GM18907 (cell line): ENCODE data around the gene TSACC.

Experiments used
- ATAC-seq: cut with Tn5 transposase; IDR thresholded peaks from one replicate; pipeline ENCODE4 v1.9.1; 2021; ENCODE audit warnings: mild to moderate bottlenecking, moderate library complexity; ENCODE audit not compliant: unreplicated experiment

The TSACC gene

DNA sequence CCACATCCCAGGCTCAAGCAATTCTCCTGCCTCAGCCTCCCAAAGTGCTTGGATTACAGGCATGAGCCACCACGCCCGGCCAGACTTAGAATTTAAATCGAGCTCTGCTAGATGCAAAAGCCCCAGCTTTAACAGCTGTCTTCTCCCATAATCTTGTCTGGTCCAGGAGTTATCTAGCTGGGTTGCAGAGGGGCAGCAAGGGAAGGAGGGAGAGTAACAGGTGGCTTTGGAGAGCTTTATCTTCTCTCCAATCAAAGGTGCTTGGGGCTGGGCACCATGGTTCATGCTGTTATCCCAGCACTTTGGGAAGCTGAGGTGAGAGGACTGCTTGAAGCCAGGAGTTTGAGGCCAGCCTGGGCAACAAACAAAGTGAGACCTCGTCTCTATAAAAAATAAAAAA is 34.5 kb downstream of the TSACC start:
- no peak for ATAC-seq

GRCh38 chr1:156373546-156373945 is 35.2 kb downstream of the TSACC start:
- ATAC-seq, result no peak

DNA sequence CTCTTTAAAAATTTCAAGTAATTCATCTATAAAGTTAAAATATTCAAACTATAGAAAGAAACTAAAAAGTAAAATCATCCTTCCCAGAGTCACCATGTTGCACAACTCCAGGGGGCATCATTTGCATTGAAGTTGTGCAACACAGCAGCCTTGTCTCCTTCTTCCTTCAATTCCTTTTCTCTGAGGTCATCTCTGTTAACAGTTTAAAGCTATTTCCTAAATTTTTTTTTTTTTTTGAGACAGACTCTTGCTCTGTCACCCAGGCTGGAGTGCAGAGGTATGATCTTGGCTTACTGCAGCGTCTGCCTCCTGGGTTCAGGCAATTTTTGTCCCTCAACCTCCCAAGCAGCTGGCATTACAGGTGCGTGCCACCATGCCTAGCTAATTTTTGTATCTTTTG is 37.8 kb downstream of the TSACC start:
- ATAC-seq, result no peak

GRCh38 chr1:156376958-156377919 is 38.9 kb downstream of the TSACC start:
- no peak for ATAC-seq

DNA sequence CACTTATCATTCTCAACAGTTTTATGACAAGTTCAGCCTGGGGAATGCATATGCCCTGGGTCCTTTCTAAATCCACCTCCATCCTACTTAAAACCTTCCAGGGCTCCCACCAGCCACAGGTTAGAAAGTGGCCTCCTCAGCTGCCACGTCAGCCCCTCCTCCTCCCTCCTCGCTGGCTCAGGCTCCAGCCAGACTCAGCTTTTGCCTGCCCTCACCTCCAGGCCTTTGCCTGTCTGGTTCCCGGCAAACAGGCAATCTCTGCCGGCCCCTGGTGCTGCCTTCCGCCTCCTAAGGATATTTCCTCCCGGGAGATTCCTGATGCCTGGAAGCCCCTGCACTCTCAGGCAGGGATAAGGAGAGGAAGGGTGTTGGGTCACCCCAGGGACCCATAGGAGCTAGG is 40.2 kb downstream of the TSACC start:
- no peak for ATAC-seq

DNA sequence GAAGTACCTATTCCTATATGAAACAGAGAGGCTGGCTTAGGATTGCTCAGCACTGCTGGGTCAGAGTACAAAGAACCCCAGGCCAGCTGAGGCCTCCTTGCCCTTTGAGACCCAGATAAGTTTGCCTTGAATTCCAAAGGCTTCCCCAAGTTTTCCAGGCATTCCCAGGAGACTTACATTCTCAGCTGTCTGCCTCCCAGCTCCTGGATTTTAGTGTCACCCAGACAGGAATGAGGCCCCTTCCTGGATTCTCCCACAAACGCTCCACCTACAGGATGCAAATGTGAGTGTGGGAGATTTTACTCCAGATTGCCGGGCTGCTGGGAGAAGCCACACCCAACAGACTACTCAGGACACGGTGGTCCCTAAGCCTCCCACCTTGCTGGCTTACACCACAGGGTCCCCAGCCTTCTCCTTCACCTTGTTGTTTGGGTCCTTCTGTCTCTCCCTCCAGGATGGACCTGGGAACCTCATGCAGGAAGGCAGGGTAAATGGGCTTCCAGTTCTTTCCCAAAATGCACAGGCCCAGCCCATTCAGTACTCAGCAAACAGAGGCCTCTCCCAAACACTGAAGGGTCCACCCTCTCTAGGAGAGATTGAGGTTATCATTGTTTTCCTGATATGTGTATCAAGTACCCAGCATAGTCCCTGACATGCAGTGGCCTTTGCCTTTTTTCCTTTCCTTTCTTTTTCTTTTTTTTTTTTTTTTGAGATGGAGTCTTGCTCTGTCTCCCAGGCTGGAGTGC is 41.3 kb downstream of the TSACC start:
- ATAC-seq, result no peak

DNA sequence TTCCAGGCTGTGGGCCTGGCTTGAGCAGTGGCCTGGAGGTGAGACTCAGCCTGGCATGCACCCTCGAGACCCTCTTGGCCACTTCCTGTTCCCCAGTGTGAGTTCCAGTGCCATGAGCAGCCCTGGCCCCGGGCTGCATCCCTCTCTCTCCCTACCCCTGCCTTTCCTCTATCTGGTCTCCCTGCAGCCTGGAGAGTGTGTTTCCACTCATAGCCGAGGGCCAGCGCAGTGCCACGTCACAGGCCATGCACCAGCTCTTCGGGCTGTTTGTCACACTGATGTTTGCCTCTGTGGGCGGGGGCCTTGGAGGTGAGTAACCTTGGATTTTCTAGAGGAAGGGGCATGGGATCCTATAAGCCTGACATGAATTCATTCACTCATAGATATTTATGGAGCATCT is 44.2 kb downstream of the TSACC start:
- ATAC-seq, result no peak

- no peak for ATAC-seq
Measured at GRCh38 chr1:156383023-156383422, 44.7 kb downstream of the TSACC start.

- no peak for ATAC-seq
Measured at GRCh38 chr1:156384007-156384406, 45.7 kb downstream of the TSACC start.

- ATAC-seq, result no peak
Measured at GRCh38 chr1:156384658-156385057, 46.3 kb downstream of the TSACC start.

GRCh38 chr1:156385534-156386031 is 47.3 kb downstream of the TSACC start:
- ATAC-seq, result no peak

DNA sequence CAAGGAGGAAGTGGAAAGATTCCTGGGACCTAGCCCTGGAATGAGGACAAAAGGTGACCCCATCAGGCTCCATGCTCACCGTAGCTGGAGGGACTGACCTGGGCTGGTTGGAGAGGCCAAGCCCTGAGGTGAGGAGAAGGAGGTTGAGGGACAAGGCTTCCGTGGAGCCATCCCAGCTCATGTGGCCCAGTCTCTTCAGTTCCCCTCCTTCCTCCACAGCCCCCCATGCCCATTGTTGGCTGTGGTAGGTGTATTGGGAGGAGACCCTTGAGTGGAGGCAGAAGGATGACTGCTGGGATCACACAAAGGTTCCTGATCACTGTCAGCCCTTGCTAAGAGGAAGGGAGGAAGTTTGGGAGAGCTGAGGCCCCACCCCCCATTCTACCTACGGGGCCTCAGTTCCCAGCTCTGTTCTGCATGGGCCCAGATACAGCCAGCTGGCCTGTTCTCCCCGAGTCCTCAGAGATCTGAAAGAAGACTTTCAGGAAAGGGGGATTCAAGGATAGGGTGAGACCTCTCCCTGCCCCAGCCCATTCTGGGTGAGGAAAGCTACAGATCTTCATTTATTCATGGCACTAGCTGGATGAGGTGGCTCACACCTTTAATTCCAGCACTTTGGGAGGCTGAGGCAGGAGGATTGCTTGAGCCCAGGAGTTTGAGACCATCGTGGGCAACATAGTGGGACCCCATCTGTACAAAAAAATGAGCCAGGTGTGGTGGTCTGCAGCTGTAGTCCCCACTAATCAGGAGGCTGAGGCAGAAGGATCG is 48.0 kb downstream of the TSACC start:
- ATAC-seq, result no peak

DNA sequence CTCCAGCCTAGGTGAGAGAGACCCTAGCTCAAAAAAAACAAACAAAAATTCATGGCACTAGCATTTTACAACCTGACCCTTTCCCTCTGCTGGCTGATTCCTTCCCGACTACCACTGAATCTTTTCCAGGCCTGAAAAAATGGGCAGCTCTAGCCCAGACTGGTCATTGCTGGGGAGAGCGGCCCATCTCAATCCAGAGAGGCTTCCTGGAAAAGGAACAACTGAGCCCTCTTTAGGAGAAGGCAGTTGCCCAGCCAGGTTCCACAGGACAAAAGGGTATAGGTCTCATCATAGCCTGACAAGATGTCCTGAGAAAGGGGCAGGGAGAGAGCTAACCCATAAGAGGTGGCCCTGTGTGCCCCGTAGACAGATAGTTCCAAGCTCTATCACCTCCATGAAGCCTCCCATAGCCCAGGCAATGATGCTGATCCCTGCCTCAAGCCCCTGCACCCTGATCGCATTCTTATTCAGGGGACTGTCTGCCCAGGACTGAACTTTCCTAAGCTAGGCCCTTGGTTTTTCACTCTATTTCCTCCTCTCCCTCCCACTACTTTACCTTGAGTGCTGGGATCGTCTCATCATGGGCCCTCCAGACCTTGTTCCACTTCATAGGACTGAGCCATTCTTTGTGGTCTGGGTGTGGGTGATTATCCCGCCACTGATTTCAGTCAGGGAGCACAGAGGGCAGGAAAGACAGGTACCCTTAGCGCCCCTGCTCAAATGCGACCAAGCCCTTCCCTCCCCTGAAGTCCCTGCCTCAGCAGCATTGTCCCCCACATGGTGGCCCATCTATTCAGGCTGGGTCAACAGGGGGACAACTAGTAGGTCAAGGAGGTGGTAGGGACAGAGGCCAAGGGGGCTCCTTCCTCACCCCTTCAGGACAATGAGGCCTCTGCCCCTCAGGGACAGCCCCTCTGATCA is 48.9 kb downstream of the TSACC start:
- ATAC-seq, result no peak

DNA sequence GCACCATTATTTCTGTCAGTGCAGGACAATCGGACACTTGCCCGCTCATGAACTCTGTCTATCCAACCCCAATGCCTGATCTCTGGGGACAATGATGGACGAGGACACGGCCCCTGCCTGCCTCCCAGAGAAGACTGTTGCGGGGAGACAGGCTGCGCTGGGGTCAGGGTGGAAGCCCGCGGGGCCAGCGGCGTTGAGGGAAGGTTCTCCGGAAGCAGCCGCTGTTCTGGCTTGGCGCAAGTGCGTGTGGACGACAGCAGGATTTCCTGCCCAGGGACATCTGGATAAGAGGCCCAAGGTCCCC is 49.5 kb downstream of the TSACC start:
- no peak for ATAC-seq

- ATAC-seq, result no peak
Measured at GRCh38 chr1:156388174-156389137, 50.1 kb downstream of the TSACC start.

DNA sequence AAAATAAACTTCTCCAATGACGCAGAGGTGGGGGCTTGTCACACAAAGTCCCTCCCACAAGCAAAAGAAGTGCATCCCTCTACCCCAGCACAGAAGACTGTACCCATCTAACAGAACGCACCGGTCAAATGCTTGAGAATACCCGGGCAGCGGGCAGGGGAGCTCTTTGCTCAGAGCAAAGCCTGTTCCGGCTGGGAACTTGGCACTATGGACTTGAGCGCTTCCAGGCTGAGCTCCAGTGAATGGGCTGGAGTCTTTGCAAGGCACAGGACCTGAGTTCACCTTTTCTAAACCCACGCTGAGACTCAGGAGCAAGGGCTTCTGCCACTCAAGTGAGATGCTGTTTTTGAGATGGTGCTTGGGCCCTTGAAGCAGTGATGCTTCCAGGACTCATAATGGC is 51.0 kb downstream of the TSACC start:
- no peak for ATAC-seq

DNA sequence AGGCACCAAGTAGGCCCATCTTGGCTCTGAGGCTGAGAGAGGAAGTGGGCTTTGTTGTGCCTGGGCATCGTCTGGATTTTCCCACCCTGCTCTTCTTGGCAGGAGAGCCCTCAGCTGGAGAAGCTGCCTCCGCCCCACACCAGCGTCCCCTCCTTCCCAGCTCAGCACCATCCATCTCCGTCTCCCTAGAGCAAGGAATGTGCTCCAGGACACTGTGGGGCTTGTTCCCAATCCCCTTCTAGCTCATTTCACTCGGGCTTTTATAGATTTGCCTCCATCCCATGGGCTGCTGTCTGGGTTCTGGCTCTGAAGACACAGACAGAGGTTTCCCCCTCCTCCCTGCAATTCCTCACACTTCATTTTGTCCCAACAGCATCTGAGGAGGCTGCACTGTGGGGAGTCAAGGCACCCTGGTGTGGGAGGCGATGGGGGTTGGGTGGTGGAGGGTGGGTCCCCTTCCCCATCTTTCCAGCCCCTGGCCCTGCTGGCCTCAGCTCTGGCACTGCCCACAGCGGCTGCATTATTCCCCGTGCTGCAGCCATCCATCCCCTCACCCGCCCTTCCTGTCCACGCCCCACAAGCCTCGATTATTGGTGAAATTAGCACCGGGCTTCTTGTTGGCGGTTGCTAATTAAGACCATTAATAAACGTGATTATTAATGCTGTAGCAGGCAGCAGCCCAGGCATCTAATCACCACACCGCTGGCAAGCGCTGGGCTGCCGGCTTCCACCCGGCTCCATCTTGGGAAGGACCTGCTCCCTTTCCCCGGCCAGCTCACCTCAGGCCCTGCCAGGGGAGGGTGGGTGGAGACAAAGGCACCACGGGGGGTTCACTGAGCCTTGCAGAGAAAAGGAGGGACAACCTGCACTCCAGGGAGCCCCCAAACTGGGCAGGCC is 52.4 kb downstream of the TSACC start:
- no peak for ATAC-seq

DNA sequence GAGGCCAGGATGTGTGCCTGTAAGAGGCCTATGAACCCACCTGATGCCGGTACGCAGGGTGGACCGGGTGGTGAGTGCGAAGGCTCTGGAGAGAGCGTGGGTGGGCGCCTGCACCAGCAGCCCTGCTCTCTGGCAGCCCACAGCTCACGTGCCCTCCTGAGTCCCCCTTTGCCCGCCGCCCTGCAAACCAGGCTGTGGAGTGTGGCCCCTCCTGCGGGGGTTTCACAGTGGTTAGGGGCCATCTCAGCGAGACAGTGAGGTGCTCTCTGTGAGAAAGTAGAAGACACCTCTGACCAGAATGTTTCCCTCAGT is 53.0 kb downstream of the TSACC start:
- ATAC-seq, result no peak
